ENCODE data around the gene OSBPL7. TPM values are rescaled to one million over a fixed set of nuclear protein-coding genes. Genes with fewer than 3 reads are reported as not detected.

OSBPL7 gene
- total RNA-seq, 1 experiment from 2014 or later: 13.0 TPM

- Histone ChIP-seq H2BK5ac (ENCODE audit: insufficient read length, low read length) (no peak overlapping the region), H3K27ac (ENCODE audit: insufficient read length, low read depth, low read length) (no peak overlapping the region), H4K8ac (replicated peaks; ENCODE audit: insufficient read length, low read depth, low read length) (no peak overlapping the region), H3K79me1 (ENCODE audit: insufficient read depth, low read depth, low read length, poor library complexity, severe bottlenecking) (no peaks in the 10 kb centered on the region), H3K27me3 (ENCODE audit: insufficient read depth, low read length) (no peaks in the 10 kb centered on the region), H4K5ac (ENCODE audit: insufficient read length, low read depth, low read length) (no peak overlapping the region), H3K56ac (ENCODE audit: insufficient read length, low read depth, low read length) (no peak overlapping the region), H3K9me3 (ENCODE audit: control insufficient read depth, low read depth, low read length) (no peaks in the 10 kb centered on the region), H2AFZ (ENCODE audit: low read length) (no peak overlapping the region), H2AK5ac (ENCODE audit: insufficient read length, low read length) (no peak overlapping the region), H3K4ac (ENCODE audit: low read depth, low read length) (no peak overlapping the region), H3K23me2 (ENCODE audit: insufficient read length, low read depth, low read length, poor library complexity, severe bottlenecking) (no peaks in the 10 kb centered on the region), H3K79me2 (ENCODE audit: insufficient read depth, low read length) (no peaks in the 10 kb centered on the region), H4K20me1 (ENCODE audit: control insufficient read depth, insufficient read depth, insufficient read length) (no peaks in the 10 kb centered on the region), H3K9ac (ENCODE audit: extremely low read depth, insufficient read length, low read length) (no peak overlapping the region), H2BK15ac (ENCODE audit: low read depth, low read length) (no peak overlapping the region), H2BK120ac (ENCODE audit: low read depth, low read length, poor library complexity, severe bottlenecking) (no peak overlapping the region), H3K4me2 (ENCODE audit: insufficient read depth, insufficient read length, low read length) (no peak overlapping the region), H3K14ac (ENCODE audit: insufficient read depth, low read length) (no peak overlapping the region), H3K23ac (ENCODE audit: insufficient read length, low read depth, low read length) (no peak overlapping the region), H3K4me1 (ENCODE audit: insufficient read depth, low read length) (no peaks in the 10 kb centered on the region), H2BK20ac (ENCODE audit: low read depth, low read length, poor library complexity, severe bottlenecking) (no peak overlapping the region), H4K91ac (ENCODE audit: insufficient read length, low read depth, low read length) (no peak overlapping the region), H2BK12ac (ENCODE audit: insufficient read length, low read depth, low read length) (no peak overlapping the region), H3K18ac (ENCODE audit: insufficient read length, low read depth, low read length) (no peak overlapping the region), H3T11ph (ENCODE audit: low read length) (no peak overlapping the region)
- DNase-seq: no peak
- Mint-ChIP-seq H3K27ac (no peak overlapping the region), H3K36me3 (ENCODE audit: insufficient read depth in 1 of 3, low read depth in 3 of 3) (no peaks in the 10 kb centered on the region; a peak in 1 of 7 replicates), H3K4me3 (no peak overlapping the region), H3K27me3 (ENCODE audit: low read depth) (peaks cover 34% of the 10 kb centered on the region), H3K4me1 (no peaks in the 10 kb centered on the region), H3K9me3 (peaks cover 15 to 36% of the 10 kb centered on the region in 2 experiments)
- no CpG with 5 or more reads among the region's 3 CpGs for WGBS (ENCODE audit: extremely low coverage, insufficient read length, low lambda C conversion rate)
- no peak for TF ChIP-seq CTCF (conservative IDR thresholded peaks at IDR 0.05)
These were observed 57.5 kb downstream of the OSBPL7 start for GRCh38 chr17:47763913-47764582.

Data from H9 (cell line).